ENCODE results near the gene RPS6KA5.
"Not testable (repeated sequence)": the region's sequence is repeated elsewhere in the genome, so short reads cannot be mapped to it uniquely, and the experiment has no call there.

The RPS6KA5 gene

GRCh38 chr14:91022622-91023028 is 37.8 kb downstream of the RPS6KA5 start:
- FAIRE-seq = not testable (repeated sequence)

GRCh38 chr14:91021991-91022621 is 38.3 kb downstream of the RPS6KA5 start:
- no peak for FAIRE-seq

GRCh38 chr14:91021115-91021514 is 39.3 kb downstream of the RPS6KA5 start:
- FAIRE-seq = no peak

GRCh38 chr14:91019673-91020072 is 40.8 kb downstream of the RPS6KA5 start:
- no peak for FAIRE-seq

- no peak for FAIRE-seq
Observed at GRCh38 chr14:91018481-91018880, 42.0 kb downstream of the RPS6KA5 start.

GRCh38 chr14:91016800-91017410 is 43.5 kb downstream of the RPS6KA5 start:
- no peak for FAIRE-seq

GRCh38 chr14:91015435-91015834 is 45.0 kb downstream of the RPS6KA5 start:
- FAIRE-seq = no peak

- FAIRE-seq = no peak
Observed at GRCh38 chr14:91012045-91012444, 48.4 kb downstream of the RPS6KA5 start.

GRCh38 chr14:91010153-91010533 is 50.3 kb downstream of the RPS6KA5 start:
- FAIRE-seq = no peak

- FAIRE-seq = no peak
Observed at GRCh38 chr14:91009501-91010152, 50.8 kb downstream of the RPS6KA5 start.

- no peak for FAIRE-seq
Observed at GRCh38 chr14:91008759-91009409, 51.6 kb downstream of the RPS6KA5 start.

- no peak for FAIRE-seq
Observed at GRCh38 chr14:91005716-91006115, 54.7 kb downstream of the RPS6KA5 start.

GRCh38 chr14:91004987-91005386 is 55.5 kb downstream of the RPS6KA5 start:
- FAIRE-seq = no peak

- no peak for FAIRE-seq
Observed at GRCh38 chr14:90999299-90999698, 61.1 kb downstream of the RPS6KA5 start.

GRCh38 chr14:90996967-90997366 is 63.5 kb downstream of the RPS6KA5 start:
- FAIRE-seq = peak; percentile 41

GRCh38 chr14:90995785-90996184 is 64.7 kb downstream of the RPS6KA5 start:
- no peak for FAIRE-seq

- no peak for FAIRE-seq
Observed at GRCh38 chr14:90993792-90994191, 66.6 kb downstream of the RPS6KA5 start.

GRCh38 chr14:90991690-90992443 is 68.6 kb downstream of the RPS6KA5 start:
- peak; percentile 17 for FAIRE-seq

GRCh38 chr14:90990141-90990540 is 70.3 kb downstream of the RPS6KA5 start:
- FAIRE-seq = no peak

- FAIRE-seq = no peak
Observed at GRCh38 chr14:90987140-90987539, 73.3 kb downstream of the RPS6KA5 start.

- FAIRE-seq = no peak
Observed at GRCh38 chr14:90986510-90986909, 73.9 kb downstream of the RPS6KA5 start.

GRCh38 chr14:90985601-90986242 is 74.7 kb downstream of the RPS6KA5 start:
- no peak for FAIRE-seq

GRCh38 chr14:90983560-90983959 is 76.9 kb downstream of the RPS6KA5 start:
- no peak for FAIRE-seq
